NCI-H1694 treated with DMSO at 0.1 percent for 48 hours (cell line): ENCODE measurements around the gene TRMU.

ENCODE experiments used
- DNase-seq: peaks from one replicate; lab custom pipeline; 2025; lab: John Stamatoyannopoulos, UW

TRMU gene

GRCh38 chr22:46356496-46357480 is 21.3 kb downstream of the TRMU start:
- no peak for DNase-seq

GRCh38 chr22:46357711-46358520 is 22.4 kb downstream of the TRMU start:
- no peak for DNase-seq

GRCh38 chr22:46358766-46359165 is 23.3 kb downstream of the TRMU start:
- DNase-seq, result no peak

- no peak for DNase-seq
Observed at GRCh38 chr22:46359362-46359761, 23.8 kb downstream of the TRMU start.

GRCh38 chr22:46360097-46360496 is 24.6 kb downstream of the TRMU start:
- no peak for DNase-seq

GRCh38 chr22:46360891-46361290 is 25.4 kb downstream of the TRMU start:
- no peak for DNase-seq

GRCh38 chr22:46361826-46362202 is 26.3 kb downstream of the TRMU start:
- no peak for DNase-seq

- DNase-seq, result no peak
Observed at GRCh38 chr22:46362203-46362933, 26.9 kb downstream of the TRMU start.

GRCh38 chr22:46362934-46363515 is 27.5 kb downstream of the TRMU start:
- no peak for DNase-seq

- DNase-seq, result no peak
Observed at GRCh38 chr22:46363611-46364321, 28.3 kb downstream of the TRMU start.

GRCh38 chr22:46364341-46365165 is 29.0 kb downstream of the TRMU start:
- no peak for DNase-seq

- DNase-seq, result no peak
Observed at GRCh38 chr22:46365166-46365624, 29.7 kb downstream of the TRMU start.

- no peak for DNase-seq
Observed at GRCh38 chr22:46366327-46366731, 30.8 kb downstream of the TRMU start.

GRCh38 chr22:46366801-46367706 is 31.5 kb downstream of the TRMU start:
- DNase-seq, result no peak

GRCh38 chr22:46367707-46368191 is 32.2 kb downstream of the TRMU start:
- DNase-seq, result peak; percentile 44

- DNase-seq, result no peak
Observed at GRCh38 chr22:46368422-46368821, 32.9 kb downstream of the TRMU start.

GRCh38 chr22:46368871-46369715 is 33.6 kb downstream of the TRMU start:
- no peak for DNase-seq
